GM21723 (cell line): ENCODE data around the gene ACOT4.
"Not testable (repeated sequence)": the region's sequence is repeated elsewhere in the genome, so short reads cannot be mapped to it uniquely, and the experiment has no call there.

Experiments
- ATAC-seq: cut with Tn5 transposase; IDR thresholded peaks from one replicate; pipeline ENCODE4 v1.9.1; 2021; ENCODE audit warnings: mild to moderate bottlenecking, moderate library complexity; ENCODE audit not compliant: unreplicated experiment

ACOT4 gene, protein sequence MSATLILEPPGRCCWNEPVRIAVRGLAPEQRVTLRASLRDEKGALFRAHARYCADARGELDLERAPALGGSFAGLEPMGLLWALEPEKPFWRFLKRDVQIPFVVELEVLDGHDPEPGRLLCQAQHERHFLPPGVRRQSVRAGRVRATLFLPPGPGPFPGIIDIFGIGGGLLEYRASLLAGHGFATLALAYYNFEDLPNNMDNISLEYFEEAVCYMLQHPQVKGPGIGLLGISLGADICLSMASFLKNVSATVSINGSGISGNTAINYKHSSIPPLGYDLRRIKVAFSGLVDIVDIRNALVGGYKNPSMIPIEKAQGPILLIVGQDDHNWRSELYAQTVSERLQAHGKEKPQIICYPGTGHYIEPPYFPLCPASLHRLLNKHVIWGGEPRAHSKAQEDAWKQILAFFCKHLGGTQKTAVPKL

GRCh38 chr14:73591690-73592449, at the start of gene ACOT4:
ACOT4 (plus strand) TSS chr14:73591873; CDS start chr14:73591960, 87 bp downstream.
- ATAC-seq = peak; percentile 62

GRCh38 chr14:73542961-73543360, 48.7 kb upstream of the ACOT4 start:
- ATAC-seq = not testable (repeated sequence)

DNA sequence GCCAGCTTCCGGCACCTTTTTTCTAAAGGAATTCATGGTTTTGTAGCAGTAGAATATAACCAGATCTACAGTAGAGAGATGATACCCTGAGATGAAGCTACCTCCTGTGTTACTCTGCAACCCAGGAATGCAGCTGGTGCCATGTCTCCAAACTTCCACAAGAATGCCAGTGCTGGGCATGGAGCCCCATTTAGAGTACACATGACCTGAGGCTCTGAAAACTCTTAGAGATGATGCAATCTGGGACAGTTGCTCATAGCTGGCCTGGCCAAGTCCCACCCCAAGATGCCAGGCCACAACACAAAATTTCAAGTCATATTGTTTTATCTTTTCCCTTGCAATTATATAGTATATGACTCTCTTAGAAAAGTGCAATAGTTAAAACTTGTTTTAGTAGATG, 46.3 kb upstream of the ACOT4 start:
- ATAC-seq = not testable (repeated sequence)

DNA sequence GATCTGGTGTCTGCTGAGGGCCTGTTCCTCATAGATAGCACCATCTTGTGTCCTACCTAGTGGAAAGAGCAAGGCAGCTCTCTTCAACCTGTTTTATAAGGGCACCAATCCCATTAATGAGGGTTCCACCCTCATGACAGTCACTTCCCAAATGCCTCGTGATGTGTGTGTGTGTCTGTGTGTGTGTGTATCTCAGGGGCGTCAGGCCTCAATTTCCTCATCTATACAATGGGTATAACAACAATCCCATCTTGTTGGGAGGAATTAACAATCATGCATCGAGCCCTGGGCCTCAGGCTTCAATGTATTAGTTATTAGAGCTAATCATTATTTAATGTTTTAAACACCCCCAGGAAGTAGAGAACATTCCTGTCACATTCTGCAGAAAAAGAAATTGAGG, 42.6 kb upstream of the ACOT4 start:
- not testable (repeated sequence) for ATAC-seq

DNA sequence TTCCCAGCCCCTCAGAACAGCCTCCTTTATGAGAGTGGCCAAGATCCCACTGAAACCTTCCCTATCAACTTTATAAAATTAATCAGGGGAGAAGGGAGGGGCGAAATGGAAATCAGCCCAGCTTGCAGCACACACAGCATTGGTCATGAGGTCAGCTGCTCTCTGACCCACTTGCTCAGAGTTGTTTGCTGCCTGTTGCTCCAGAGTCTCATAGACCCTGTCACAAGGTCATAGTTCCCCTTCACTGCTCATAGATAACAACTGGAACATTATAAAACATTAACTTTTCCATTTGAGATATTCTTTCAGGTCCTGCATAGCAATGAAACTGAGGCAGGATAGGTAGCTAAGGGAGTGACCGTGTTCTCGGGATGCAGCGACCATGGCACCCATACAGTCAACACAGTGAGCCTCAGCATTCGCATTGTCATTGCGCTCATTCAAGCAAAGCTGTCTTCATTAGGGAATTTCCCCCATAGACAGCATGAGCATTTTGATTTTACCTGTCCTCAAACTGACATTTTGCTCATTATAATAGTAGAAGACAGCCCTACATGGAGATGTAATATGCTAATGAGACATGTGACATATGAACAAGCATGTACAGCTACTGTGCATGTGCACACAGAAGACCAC, 41.7 kb upstream of the ACOT4 start:
- ATAC-seq = not testable (repeated sequence)

GRCh38 chr14:73553845-73554244, 37.8 kb upstream of the ACOT4 start:
- ATAC-seq = no peak

GRCh38 chr14:73557201-73557600, 34.5 kb upstream of the ACOT4 start:
- not testable (repeated sequence) for ATAC-seq

DNA sequence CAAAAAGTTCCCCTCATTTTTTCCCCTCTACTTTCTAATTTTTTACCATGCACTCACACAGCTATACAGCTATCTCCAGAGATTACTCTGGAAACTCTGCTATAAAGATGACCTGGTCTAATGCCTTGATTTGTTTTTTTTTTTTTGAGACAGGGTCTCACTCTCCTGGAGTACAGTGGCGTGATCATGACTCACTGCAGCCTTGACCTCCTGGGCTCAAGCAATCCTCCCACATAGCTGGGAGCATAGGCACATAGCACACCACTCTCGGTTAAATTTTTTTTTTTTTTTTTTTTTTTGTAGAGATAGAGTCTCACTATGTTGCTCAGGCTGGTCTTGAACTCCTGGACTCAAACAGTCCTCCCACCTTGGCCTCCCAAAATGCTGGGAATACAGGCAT, 33.4 kb upstream of the ACOT4 start:
- ATAC-seq = not testable (repeated sequence)

DNA sequence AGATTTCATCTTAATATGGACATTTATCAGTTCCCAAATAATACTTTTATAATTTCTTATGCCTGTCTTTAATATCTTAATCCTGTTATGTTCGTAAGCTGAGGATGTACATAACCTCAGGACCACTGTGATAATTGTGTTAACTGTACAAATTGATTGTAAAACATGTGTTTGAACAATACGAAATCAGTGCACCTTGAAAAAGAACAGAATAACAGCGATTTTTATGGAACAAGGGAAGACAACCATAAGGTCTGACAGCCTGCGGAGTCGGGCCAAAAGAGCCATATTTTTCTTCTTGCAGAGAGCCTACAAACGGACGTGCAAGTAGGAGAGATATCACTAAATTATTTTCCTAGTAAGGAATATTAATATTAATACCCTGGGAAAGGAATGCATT, 29.4 kb upstream of the ACOT4 start:
- ATAC-seq = not testable (repeated sequence)

GRCh38 chr14:73562696-73563095, 29.0 kb upstream of the ACOT4 start:
- not testable (repeated sequence) for ATAC-seq

GRCh38 chr14:73566431-73566830, 25.2 kb upstream of the ACOT4 start:
- not testable (repeated sequence) for ATAC-seq

GRCh38 chr14:73566935-73567334, 24.7 kb upstream of the ACOT4 start:
- ATAC-seq = not testable (repeated sequence)

DNA sequence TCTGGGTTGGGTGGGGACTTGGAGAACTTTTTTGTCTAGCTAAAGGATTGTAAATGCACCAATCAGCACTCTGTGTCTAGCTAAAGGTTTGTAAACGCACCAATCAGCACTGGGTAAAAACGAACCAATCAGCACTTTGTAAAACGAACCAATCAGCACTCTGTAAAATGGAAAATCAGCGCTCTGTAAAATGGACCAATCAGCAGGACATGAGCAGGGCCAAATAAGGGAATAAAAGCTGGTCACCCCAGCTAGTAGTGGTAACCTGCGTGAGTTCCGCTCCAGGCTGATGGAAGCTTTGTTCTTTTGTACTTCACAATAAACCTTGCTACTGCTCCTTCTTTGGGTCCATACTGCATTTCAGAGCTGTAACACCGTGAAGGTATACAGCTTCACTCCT, 24.3 kb upstream of the ACOT4 start:
- ATAC-seq = no peak

DNA sequence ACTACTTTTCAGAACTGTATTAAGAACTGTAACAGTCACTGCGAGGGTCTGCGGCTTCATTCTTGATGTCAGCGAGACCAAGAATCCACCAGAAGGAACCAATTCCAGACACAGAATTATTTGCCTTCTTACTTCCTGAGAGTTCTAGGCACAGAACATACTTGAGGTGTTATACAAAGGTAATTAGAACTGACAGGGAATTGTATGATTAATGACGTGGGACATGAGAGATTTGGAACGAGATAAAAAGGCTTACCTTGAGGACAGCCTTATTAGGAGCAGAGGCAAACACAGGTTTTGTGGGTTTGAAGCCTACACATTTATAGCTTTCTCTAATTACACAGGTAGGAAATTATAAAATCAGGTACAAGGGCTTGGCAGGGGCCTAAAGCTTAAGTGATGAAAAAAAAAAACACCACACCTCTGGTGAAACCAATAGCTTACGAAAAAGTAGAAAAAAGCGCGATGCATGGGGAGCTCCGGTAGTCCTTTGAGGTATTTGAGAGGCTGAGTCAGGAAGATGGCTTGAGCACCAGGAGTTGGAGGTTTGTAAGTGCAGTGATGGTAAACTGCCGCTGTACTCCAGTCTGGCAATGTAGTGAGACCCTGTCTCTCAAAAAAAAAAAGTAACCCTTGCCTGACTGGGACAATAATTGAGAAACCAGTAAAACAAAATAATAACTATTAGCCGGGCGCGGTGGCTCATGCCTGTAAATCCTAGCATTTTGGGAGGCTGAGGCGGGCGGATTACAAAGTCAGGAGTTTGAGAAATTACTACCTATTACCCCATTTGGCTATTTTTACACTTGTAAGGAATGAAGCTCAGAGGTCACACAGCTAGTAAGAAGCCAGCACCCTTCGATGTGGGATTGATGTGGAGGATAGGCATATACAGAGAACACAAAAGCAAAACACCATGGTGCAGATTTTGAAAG, 23.5 kb upstream of the ACOT4 start:
- ATAC-seq = no peak

- peak; percentile 6 for ATAC-seq
Measured at GRCh38 chr14:73568886-73569184, 22.8 kb upstream of the ACOT4 start.

DNA sequence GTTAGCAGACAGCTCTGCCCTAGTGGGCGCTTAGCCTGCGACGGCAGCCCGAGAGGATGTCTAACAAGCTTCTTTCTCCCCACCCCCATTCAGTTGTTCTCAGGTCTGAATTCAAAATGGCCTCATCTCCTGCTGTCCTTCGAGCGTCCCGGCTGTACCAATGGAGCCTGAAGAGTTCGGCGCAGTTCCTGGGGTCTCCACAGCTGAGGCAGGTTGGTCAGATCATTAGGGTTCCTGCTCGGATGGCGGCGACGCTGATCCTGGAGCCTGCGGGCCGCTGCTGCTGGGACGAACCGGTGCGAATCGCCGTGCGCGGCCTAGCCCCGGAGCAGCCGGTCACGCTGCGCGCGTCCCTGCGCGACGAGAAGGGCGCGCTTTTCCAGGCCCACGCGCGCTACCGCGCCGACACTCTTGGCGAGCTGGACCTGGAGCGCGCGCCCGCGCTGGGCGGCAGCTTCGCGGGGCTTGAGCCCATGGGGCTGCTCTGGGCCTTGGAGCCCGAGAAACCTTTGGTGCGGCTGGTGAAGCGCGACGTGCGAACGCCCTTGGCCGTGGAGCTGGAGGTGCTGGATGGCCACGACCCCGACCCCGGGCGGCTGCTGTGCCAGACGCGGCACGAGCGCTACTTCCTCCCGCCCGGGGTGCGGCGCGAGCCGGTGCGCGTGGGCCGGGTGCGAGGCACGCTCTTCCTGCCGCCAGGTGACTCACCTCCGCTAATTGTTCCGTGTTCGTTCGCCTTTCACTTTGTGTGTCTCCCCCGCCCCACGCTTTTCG, 22.3 kb upstream of the ACOT4 start, which contains the start of gene ACOT2:
Gene ACOT2 (plus strand): TSS at position 29 of the 774 bp plus-strand sequence. CDS start 28 bp downstream, at position 57.
- ATAC-seq = peak; percentile 62

- ATAC-seq = not testable (repeated sequence)
Measured at GRCh38 chr14:73570913-73571312, 20.8 kb upstream of the ACOT4 start.

DNA sequence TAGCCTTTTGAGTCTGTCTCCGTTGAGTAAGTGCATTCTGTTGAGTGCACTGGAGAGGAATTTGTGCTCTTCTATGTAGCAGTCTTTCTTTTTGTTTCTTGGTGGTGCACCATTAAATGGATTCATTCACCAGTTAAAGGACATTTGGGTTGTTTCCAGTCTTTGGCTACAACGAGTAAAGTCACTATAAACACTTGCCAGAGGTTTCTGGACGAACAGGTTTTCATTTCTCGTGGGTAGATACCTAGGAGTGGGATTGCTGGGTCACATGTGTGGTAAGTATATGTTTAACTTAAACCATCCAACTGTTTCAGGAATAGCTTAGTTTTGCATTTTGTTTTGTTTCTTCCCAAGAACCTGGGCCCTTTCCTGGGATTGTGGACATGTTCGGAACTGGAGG, 18.6 kb upstream of the ACOT4 start:
- not testable (repeated sequence) for ATAC-seq

DNA sequence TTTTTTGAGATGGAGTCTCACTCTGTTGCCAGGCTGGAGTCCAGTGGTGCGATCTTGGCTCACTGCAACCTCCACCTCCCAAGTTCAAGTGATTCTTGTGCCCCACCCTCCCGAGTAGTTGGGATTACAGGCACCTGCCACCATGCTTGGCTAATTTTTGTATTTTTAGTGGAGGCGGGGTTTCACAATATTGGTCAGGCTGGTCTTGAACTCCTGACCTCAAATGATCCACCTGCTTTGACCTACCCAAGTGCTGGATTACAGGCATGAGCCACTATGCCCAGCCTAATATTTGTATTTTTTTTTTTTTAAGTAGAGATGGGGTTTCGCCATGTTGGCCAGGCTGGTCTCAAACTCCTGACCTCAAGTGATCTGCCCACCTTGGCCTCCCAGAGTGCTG, 17.9 kb upstream of the ACOT4 start:
- not testable (repeated sequence) for ATAC-seq

DNA sequence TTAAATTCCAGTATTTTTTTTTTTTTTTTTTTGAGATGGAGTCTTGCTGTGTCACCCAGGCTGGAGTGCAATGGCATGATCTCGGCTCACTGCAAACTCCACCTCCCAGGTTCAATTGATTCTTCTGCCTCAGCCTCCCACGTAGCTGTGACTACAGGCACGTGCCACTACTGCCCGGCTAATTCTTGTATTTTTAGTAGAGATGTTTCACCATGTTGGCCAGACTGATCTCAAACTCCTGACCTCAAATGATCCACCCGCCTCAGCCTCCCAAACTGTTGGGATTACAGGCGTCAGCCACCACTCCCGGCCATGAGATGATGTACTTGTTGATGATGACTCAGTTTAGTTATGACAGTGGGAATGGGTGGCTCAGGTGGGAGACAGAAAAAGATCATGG, 17.4 kb upstream of the ACOT4 start:
- ATAC-seq = not testable (repeated sequence)
